Lung (tissue), 12 donors: ENCODE results near the gene SMARCE1. TPM values are rescaled to one million over a fixed set of nuclear protein-coding genes. Genes with fewer than 3 reads are reported as not detected.

ENCODE experiments used
- ATAC-seq: fragments of 200-7000 bp; cut with Tn5 transposase; one replicate; pipeline ENCODE4 v1.9.1; 2020; ENCODE audit warnings: moderate number of reproducible peaks; ENCODE audit not compliant: insufficient read depth, low FRiP score
- DNase-seq, 3 donors: peaks; one replicate each; pipeline ENCODE4 v3.0.0-alpha.2; 2013 to 2017
- H3K27ac ChIP-seq, 2 donors: one replicate each; pipeline ENCODE4 v1.5.1; 2013; ENCODE audit warnings: mild to moderate bottlenecking in 2 of 2, moderate library complexity in 2 of 2, control low read depth in 1 of 2, inconsistent platforms in 1 of 2, low read depth in 1 of 2, low read length in 1 of 2
- H3K27me3 ChIP-seq, 3 donors: one replicate each; pipeline ENCODE4 v1.5.1; 2013; ENCODE audit warnings: low read length in 2 of 3; ENCODE audit not compliant: control insufficient read depth in 3 of 3, insufficient read depth in 3 of 3
- H3K36me3 ChIP-seq, 4 donors: one replicate each; pipeline ENCODE4 v1.5.1; 2013; ENCODE audit warnings: low read length in 4 of 4, mild to moderate bottlenecking in 1 of 4, moderate library complexity in 1 of 4; ENCODE audit not compliant: control insufficient read depth in 4 of 4, insufficient read depth in 4 of 4
- H3K4me1 ChIP-seq, 5 donors: one replicate each; pipeline ENCODE4 v1.5.1; 2013; ENCODE audit warnings: low read length in 5 of 5, mild to moderate bottlenecking in 2 of 5, moderate library complexity in 1 of 5; ENCODE audit not compliant: control insufficient read depth in 5 of 5, insufficient read depth in 5 of 5
- H3K4me3 ChIP-seq: one replicate; pipeline ENCODE4 v1.5.1; 2013; ENCODE audit warnings: mild to moderate bottlenecking, control low read depth, moderate library complexity
- H3K9ac ChIP-seq, 2 donors: one replicate each; pipeline ENCODE4 v1.5.1; 2013; ENCODE audit warnings: low read length in 2 of 2, control low read depth in 1 of 2; ENCODE audit not compliant: insufficient read depth in 1 of 2
- H3K9me3 ChIP-seq, 4 donors: one replicate each; pipeline ENCODE4 v1.5.1; 2013; ENCODE audit warnings: low read length in 3 of 4, mild to moderate bottlenecking in 1 of 4, moderate library complexity in 1 of 4; ENCODE audit not compliant: control insufficient read depth in 4 of 4, insufficient read depth in 3 of 4
- CTCF ChIP-seq: IDR thresholded peaks from 2 replicates; pipeline ENCODE4 v1.5.1; 2012; ENCODE audit warnings: mild to moderate bottlenecking; ENCODE audit errors: control extremely low read depth, extremely low read depth
- WGBS, 2 donors: extraction: QIAGEN DNeasy Blood & Tissue Kit; methylation state at CpG; one replicate each; pipeline ENCODE4 v1.1.7; 2013; 5-methylcytosine and 5-hydroxymethylcytosine counted together
- polyA plus RNA-seq, 2 donors: library from polyadenylated mRNA; stranded (reverse); fragments of 200-250 nt; gene quantifications; one replicate each; pipeline ENCODE4 v1.2.1, GENCODE V29; 2013
- total RNA-seq, 2 donors: library from RNA; depleted of rRNA in 1 of 2; stranded (reverse); fragments of >200 nt in 1 of 2; gene quantifications; one replicate each; pipeline ENCODE4 v1.2.1, GENCODE V29; 2014 to 2021
- donor health status: control.
- donor health status: control.
- donor health status: Bipolar disorder and iron deficiency.
- donor health status: healthy.
- donor health status: DM: yes; HTN: yes; CAD: no.

Gene SMARCE1
- total and polyA plus RNA-seq, 4 donors = 55.2 to 137 (median 67.3) TPM

- H3K9me3 ChIP-seq = peaks cover 0 to 2% (median 0%) of the 10 kb centered on the region in 4 donors
- DNase-seq = no peak
- ATAC-seq = no peak
- H3K4me3 ChIP-seq = no peak overlapping the region
- peaks cover 0 to 12% (median 7%) of the 10 kb centered on the region in 5 donors for H3K4me1 ChIP-seq
- H3K27me3 ChIP-seq = peaks cover 0 to 2% (median 0%) of the 10 kb centered on the region in 3 donors
- H3K36me3 ChIP-seq = no peaks in the 10 kb centered on the region
- no peak overlapping the region for H3K9ac ChIP-seq
- H3K27ac ChIP-seq = no peak overlapping the region
- WGBS, 2 donors = 62 to 91% methylated on average over 3 of the region's 3 CpGs
- TF ChIP-seq CTCF = no peak
These were observed 31.0 kb downstream of the SMARCE1 start for GRCh38 chr17:40616592-40616991.

DNA sequence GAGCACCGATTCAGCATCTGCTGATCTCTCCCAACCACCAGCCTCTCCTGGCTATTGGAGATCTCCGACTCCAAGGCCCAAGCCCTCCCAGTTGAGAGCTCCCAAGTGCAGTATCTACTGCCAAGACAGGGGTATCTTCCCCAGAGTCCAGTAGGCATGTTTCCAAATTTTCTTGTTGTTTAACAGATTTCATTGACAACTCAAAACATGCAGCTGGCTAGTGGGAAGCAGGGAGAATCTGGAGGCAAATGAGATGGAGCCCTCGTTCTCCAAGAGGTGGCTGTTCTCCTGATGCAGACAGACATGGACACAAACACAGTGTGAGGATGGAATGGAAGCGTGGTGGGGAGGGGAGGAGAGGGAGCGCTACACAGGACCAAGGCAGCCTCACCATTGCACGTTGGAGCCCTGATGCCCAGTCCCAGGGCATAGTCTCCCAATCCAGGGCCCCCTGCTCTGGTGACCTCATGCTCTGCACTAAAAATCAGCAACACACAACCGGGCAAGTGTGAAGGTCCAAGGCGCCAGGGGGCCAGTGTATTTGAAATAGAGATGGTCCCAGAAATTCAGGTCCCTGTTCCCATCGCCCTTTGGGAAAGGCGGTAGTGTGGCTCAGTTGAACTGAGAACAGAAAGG, 31.7 kb downstream of the SMARCE1 start:
- TF ChIP-seq CTCF = no peak
- WGBS, 2 donors = 81 to 92% methylated on average over 10 of the region's 10 CpGs
- ATAC-seq = no peak

GRCh38 chr17:40615068-40615840, 32.4 kb downstream of the SMARCE1 start:
- no peak overlapping the region for H3K9ac ChIP-seq
- WGBS, 2 donors = 65 to 81% methylated on average over 7 of the region's 7 CpGs
- peaks cover 0 to 2% (median 0%) of the 10 kb centered on the region in 4 donors for H3K9me3 ChIP-seq
- peaks cover 0 to 8% (median 7%) of the 10 kb centered on the region in 5 donors for H3K4me1 ChIP-seq
- DNase-seq = peak; percentile 58 to 75 (median 61)
- no peak overlapping the region for H3K4me3 ChIP-seq
- H3K27ac ChIP-seq = no peak overlapping the region
- H3K36me3 ChIP-seq = no peaks in the 10 kb centered on the region
- ATAC-seq = no peak
- no peak for TF ChIP-seq CTCF
- peaks cover 0 to 2% (median 0%) of the 10 kb centered on the region in 3 donors for H3K27me3 ChIP-seq

More for the DNA sequence above, 31.7 kb downstream of the SMARCE1 start:
- peaks cover 0 to 2% (median 0%) of the 10 kb centered on the region in 3 donors for H3K27me3 ChIP-seq
- H3K27ac ChIP-seq = no peak overlapping the region
- H3K4me3 ChIP-seq = no peak overlapping the region
- peaks cover 0 to 8% (median 7%) of the 10 kb centered on the region in 5 donors for H3K4me1 ChIP-seq
- no peak overlapping the region for H3K9ac ChIP-seq
- DNase-seq = no peak
- H3K36me3 ChIP-seq = no peaks in the 10 kb centered on the region
- peaks cover 0 to 2% (median 0%) of the 10 kb centered on the region in 4 donors for H3K9me3 ChIP-seq
